Transverse colon (tissue), 4 donors: Measurements from ENCODE around the gene WNT11.

Experiments used
- EP300 ChIP-seq: sonication (generic); formaldehyde crosslinking; IDR thresholded peaks from one replicate; pipeline ENCODE4 v1.6.1; 2017; ENCODE audit warnings: antibody characterized with exemption, low read depth
- POLR2A ChIP-seq: fragments of 450-650 bp; IDR thresholded peaks from one replicate; pipeline ENCODE4 v1.6.1; 2016; ENCODE audit warnings: antibody characterized with exemption, mild to moderate bottlenecking, moderate library complexity
- POLR2AphosphoS5 ChIP-seq, 3 donors: sonication (generic); formaldehyde crosslinking; IDR thresholded peaks; one replicate each; pipeline ENCODE4 v1.6.1; 2016; ENCODE audit warnings: antibody characterized with exemption in 3 of 3
- TF ChIP-seq, protein P1 (sequence below), 5 experiments: fragments of 200-600 bp in 3 of 5; fragments of 450-650 bp in 2 of 5; sonication (generic) in 3 of 5; IDR thresholded peaks; 1 replicate in 2 of 5; 2 replicates in 3 of 5; pipeline ENCODE4 v1.5.1; 2016 to 2017; ENCODE audit warnings: antibody characterized with exemption in 5 of 5, inconsistent platforms in 3 of 5, mild to moderate bottlenecking in 2 of 5, moderate library complexity in 1 of 5

DNA sequence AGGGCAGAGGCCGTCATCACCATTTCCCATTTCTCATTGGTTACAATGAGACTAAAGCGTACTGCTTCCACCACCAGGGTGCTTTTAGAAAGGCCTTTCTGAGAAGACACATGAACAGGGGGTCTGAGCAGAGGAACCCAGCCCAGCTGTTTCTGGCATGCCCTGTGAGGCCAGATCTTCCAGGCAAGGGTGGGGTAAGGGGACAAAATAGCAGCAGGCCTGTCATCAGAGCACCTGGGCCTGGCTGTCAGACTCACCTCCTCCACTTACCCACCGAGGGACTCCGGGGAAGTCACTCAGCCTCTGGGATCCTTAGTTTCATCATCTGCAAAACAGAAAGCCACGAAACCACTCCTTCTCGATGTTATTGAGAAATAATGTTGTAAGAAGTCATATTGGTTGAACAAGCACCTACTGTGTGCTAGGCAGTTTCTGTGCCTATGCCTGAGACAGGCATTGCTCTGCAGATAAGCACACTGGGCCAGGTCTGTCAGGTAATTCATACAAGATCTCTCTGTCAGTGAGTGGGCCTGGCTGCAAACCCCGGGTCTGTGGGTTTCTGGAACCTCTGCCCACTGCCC is 8.8 kb upstream of the WNT11 start:
- TF ChIP-seq, protein P1, sequence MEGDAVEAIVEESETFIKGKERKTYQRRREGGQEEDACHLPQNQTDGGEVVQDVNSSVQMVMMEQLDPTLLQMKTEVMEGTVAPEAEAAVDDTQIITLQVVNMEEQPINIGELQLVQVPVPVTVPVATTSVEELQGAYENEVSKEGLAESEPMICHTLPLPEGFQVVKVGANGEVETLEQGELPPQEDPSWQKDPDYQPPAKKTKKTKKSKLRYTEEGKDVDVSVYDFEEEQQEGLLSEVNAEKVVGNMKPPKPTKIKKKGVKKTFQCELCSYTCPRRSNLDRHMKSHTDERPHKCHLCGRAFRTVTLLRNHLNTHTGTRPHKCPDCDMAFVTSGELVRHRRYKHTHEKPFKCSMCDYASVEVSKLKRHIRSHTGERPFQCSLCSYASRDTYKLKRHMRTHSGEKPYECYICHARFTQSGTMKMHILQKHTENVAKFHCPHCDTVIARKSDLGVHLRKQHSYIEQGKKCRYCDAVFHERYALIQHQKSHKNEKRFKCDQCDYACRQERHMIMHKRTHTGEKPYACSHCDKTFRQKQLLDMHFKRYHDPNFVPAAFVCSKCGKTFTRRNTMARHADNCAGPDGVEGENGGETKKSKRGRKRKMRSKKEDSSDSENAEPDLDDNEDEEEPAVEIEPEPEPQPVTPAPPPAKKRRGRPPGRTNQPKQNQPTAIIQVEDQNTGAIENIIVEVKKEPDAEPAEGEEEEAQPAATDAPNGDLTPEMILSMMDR (IDR thresholded peaks at IDR 0.05): no peak
- TF ChIP-seq POLR2AphosphoS5 (IDR thresholded peaks at IDR 0.05) (no peak), EP300 (no peak), POLR2A (no peak)
